Stromal cell of bone marrow (primary cell): ENCODE data around the gene CNNM1.
A peak's percentile ranks its signal among the peaks of the same experiment; 100 is the strongest.

Experiments used
- DNase-seq: peaks from one replicate; pipeline ENCODE4 v3.0.0-alpha.2; 2012; ENCODE audit warnings: low read depth

The CNNM1 gene

DNA sequence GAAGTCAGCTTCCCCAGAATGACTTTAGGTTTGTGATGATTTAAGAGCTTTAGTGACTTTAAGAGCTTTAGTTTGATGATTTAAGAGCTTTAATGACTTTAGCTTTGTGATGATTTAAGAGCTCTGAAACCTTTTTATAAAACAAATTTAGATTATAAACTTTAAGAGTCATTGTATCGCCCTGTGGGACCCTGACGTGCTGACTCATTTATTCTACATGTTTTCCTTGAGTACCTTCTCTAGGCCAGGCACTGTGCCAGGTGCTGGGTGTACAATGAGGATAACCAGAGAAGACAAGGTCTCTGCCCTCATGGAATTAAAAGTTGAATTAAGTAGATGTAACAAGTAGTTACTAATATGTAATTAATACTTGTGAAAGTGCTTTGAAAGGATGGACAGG, 45.4 kb downstream of the CNNM1 start:
- no peak for DNase-seq

DNA sequence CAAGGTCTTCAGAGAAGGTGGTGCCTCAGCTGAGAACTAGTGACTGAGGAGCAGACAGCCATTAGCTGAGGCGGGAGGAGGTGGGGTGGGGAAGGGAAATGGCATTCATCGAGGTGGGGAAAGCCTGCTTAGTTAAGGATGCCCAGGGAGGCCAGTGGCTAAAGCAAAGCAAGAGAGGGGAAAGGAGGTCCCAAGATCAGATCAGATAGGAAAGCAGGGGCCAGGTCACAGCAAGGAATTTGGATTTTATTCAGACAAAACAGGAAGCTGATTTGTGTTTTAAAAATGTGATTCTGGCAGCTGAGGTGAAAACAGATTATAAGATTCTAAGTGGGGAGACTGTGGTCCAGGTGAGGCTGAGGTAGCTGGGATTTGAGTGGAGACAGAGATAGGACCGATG, 45.8 kb downstream of the CNNM1 start:
- no peak for DNase-seq

DNA sequence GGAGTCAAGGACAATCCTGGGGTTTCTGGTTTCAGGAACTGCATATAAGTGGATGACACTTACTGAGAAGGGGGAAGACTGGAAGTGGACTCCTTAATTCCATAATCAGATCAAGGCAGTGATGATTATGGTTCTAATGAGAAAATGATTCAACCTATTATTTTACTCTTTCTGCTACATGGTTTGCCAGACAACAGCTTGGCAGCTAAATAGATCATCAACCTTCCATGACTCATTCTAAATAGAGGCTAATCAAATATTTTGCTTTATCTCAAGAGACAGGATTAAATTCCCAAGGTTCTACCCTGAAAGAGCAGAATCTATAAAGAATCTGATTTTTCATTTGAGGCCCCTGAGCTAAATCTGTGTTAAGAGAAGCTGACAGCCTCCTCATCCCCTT, 46.3 kb downstream of the CNNM1 start:
- no peak for DNase-seq

DNA sequence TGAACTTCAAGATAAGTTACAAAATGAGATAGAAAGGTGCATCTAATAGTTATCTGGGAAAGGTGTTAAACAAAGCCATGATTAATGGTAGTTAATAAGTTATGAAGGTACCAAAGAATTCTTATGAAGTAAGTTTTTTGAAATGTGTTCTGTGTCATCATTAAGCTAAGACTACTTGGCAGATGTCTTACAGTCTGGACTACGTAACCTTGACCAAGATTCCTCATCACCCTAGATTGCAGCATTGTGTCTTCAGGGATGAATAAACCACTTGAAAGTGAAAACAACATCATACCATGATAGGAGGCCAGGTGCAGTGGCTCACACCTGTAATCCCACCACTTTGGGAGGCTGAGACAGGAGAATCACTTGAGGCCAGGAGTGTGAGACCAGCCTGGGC, 53.0 kb downstream of the CNNM1 start:
- DNase-seq = no peak

DNA sequence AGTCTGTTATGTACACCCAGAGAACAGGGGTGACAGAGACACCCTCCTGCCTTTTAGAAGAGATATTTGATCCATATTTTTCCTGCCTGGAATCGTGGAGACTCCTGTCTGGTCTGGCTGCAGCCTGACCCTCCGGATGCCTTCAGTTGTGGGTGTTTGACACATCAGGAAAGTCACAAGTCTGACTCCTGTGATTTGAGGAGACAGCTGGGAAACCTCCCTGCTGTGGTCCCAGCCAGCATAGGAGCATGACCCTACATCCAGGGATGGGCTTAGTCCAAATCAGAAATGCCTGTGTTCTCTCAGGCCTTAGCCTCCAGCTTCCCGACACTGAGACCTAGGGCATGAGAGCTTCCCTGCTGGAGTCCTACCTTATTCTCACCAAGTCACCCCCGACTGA, 57.9 kb downstream of the CNNM1 start:
- no peak for DNase-seq

DNA sequence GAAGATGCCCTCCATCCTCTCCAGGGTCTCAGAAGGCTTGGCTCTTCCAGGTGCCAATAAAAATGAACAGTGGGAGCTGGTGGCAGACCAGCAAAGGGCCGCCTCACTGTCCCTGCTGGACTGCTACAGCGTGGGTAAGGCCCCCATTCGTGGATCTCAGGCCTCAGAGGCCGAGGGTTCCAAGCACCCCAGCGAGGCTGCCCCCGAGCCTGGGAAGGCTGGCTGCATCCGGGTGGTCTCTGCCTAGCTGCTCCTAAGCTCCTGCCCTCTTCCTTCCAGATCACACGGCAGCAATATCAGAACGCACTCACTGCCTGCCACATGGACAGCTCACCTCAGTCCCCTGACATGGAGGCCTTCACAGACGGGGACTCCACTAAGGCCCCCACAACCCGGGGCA, 58.4 kb downstream of the CNNM1 start:
- DNase-seq = no peak

DNA sequence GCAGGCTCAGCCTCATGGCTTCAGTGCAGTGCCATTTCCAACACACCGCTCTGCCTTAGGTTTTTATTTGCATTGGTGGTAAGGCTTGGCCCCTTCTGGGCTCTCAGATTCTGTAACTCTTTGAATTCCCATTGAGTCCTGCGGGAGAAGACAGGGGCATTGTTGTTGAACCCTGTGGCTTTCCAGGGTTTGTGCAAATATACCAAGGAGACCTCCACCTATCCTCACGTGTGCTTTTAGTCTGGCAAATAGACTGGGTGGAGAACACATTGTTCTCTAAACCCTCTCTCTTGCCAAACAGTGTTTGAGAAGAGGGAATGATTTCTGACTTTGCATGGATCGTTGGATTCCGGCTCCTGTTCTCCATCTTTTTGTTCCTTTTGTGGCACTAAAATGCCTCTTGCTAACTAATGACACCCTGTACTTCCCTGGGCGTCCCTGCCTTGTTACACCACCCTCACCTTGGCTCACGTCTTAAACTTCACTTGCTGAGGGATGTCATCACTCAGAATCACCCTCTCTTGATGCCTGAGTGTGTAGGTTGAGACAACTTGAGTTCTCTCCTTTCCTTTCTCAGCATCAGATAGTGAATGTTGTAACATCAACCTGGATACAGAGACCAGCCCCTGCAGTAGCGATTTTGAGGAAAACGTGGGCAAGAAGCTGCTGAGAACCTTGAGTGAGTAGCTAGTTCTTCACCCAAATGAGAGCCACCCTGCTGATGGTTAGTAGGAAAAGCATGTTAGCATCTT, 60.7 kb downstream of the CNNM1 start:
- no peak for DNase-seq

DNA sequence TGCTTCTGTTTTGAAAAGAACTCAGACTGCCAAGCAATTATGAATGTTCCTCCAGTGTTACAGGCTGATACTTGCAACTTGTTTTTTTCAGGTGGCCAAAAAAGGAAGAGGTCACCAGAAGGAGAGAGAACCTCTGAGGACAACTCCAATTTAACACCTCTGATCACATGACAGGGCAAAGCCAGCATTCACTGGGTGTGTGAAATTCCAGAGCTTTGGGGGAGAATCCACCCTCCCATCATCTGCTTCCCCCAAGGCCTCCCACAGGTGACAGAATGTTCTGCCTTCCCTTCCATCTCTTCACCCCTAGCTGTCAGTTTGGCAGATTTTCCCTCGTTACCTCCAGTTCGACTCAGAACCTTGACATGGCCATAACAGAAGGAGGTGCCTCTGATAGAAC, 62.2 kb downstream of the CNNM1 start:
- no peak for DNase-seq

DNA sequence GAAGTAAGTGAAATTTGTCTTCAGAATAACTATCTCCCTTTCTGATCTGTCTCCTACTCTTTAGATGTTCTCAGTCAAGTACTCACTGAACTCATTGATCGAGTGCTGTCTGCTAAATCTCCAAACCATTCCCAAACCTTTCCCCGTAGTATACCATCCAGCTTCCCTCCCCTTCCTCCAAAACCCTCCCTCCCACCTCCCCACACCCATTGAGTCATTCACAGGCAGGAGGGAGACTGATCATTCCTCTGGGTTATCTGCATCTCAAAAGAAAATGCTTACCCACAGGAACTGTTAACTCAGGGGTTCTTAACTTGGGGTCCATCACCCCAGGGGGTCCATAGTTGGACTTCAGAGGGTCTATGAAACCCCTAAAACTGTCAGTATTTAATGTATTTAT, 63.9 kb downstream of the CNNM1 start:
- no peak for DNase-seq

DNA sequence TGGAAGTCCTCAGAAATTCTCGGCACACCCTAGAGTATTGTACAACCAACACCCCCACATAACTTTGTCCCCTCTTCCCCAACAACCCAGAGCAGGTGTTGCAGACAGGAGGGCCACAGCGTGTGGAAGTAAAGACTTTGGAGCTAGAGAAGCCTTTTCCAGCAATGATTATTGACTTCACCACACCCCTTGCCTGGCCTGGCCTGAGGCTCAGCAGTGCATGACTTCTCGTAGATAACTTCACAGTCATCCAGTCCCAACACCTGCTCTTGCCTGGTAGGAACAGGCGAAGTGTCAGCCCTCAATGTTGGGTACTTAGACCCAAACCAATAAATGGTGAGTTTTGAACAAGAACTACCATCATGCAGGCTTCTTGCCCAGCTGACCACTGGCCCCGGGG, 64.5 kb downstream of the CNNM1 start:
- DNase-seq = no peak

DNA sequence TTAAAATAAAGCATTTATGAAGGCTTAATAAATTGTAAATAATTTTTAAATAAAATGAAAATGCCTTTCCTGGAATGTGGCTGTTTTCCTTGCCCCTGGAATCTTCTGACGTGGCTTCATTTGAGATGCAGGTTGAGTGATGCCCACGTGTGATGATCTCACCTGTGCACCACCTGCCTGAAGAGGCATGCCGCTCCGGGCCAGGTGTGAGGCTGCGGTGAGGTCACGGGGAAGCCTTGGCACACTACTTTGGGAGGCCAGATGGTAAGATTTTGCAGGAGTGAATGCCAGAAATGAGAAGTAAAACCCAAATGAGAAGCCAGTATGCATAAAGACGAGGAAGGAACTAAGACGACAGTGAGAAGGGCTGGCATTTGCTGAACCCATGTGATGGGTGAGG, 65.1 kb downstream of the CNNM1 start:
- DNase-seq = no peak

DNA sequence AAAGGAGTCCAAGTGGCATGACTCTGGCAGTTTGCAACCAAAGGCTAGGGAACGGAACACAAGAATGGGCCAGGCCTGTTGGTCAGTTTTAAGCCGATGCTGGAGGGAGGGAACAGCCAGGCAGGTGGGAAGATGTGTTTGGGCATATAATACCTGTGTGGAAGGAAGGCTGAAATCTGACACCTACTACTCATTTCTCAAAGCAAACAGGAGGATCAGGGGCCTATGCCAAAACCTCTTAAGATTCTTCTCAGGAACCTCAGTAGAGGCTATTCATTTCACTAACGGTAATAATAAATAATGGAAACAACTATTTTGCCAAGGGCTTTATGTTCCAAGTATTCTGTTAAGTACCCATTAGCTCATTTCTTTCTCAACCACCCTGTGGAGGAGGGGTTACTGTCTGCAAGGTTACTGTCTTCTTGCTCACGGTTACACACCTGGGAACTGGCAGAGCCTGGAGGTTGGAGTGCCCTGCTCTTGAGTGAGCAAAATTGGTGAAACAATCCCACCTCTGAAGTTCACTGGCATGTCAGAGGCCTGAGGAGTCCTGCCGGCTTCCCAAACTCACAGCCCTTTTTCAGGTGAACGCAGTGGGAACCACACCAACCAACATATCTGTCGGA, 65.7 kb downstream of the CNNM1 start:
- no peak for DNase-seq

DNA sequence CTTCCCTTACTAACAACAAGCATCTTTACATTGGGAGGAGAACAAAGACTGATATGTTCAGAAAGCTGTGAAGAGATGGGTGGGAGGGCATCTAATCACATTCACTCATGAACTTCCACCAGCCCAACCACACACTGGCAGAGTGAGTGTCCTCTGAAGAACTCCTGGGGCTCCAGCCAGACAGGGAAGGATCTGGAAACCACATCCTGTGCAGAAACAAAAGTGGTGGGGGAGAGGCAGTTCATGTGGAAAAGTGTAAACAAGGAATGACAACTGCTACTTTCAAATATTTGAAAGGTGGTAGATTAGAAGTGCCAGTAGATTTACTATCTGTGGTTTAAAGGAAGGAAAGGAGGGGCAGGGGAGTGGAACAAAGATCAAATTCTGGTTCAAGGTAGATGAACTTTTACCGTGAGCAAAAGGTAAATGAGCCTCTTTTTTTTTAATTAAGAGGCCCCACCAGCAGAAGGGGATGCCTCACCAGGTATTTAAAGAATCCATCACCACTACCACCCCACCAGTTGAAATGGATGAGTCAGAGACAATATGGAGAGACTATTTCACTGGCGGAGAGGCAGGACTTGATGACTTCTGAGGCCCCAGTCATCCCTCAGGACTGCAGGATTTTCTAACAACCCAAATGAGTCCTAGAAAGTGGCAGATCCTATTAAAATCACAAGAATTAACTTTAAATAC, 66.7 kb downstream of the CNNM1 start:
- DNase-seq = peak; percentile 36

DNA sequence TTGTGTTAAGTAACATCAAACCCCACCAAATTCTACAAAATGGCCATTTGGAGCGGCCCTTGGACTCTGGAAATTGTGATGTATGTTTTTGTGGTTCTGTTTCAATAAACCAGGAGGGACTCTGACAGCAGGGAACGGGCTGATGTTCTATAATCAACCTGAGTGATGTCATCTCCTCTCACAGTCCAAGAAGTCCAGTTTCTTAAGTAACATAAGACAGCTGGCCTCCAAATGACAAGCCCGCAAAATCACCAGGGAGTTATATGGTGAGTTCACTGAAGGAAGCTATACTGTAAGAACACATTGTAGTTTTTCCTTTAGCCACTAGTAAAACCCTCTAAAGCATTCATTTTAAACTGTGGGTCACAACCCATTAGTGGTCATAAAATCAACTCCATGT, 67.3 kb downstream of the CNNM1 start:
- no peak for DNase-seq

DNA sequence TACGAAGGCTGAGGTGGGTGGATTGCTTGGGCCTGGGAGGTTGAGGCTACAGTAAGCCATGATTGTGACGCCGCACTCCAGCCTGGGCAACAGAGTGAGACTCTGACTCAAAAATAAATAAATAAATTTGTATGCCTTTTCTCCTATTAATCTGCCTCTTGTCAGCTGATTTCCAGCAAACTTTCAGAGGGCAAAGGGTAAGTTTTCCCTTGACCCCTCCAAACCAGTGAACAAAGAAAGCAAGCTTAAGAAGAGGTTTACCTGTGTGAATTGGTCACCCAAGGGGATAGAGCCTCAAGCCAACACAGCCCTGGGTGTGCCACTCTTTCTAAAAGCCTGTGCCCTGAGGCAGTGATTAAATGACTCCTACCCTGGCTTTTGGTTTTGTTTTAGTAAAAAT, 70.5 kb downstream of the CNNM1 start:
- DNase-seq = no peak

DNA sequence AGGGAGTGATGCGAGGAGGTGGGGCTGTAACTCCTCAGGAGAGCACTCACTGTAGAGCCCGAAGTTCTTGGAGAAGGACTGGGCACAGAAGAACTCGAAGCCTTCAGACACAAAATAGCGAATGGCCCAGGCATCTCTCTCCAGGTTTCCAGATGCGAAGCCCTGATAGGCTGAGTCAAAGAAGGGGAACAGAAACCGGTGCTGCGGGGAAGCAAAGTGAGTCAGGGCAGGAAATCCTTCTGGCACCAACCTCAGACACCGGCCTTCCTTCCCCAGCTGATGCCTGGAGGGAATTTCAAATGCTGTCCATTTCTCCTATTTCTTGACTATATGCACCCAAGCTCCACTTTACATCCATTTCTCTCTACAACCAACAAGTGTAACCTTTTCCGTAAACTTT, 74.5 kb downstream of the CNNM1 start:
- DNase-seq = no peak

DNA sequence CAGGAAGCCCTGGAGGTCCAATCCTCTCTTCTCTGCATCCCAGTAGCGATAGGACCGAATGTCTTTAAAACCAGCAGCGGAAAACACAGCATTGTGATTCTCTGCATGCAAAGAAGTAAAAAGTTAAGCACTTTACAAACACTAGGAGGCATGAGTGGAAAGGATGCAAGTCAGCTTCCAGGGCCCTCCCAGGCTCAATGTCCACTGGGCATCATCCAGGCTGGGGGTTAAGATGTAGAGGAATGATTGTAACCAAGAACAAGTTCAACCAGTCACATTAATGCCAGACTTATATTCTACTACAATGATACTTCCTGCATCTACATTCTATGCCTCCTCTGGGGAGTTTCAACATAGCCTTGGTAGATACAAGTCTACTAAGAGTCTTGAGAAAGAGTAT, 77.0 kb downstream of the CNNM1 start:
- no peak for DNase-seq

DNA sequence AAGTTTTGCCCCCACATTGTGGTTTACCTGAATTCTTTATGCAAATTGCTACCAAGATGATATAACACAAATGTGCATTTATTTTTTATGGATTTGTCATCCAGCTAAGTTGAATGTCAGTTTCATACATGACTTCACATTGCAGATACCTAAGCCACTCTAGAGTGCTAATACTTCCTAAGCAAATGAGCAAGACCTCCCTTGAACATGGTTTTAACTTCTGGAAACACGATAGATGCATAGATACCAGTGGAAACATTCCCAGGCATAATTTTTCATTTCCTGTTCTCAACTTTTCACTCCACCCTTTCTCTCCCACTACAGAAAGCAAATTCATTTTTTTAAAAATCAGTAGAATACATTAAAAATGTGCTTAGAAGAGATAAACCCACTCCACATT, 81.0 kb downstream of the CNNM1 start:
- no peak for DNase-seq

DNA sequence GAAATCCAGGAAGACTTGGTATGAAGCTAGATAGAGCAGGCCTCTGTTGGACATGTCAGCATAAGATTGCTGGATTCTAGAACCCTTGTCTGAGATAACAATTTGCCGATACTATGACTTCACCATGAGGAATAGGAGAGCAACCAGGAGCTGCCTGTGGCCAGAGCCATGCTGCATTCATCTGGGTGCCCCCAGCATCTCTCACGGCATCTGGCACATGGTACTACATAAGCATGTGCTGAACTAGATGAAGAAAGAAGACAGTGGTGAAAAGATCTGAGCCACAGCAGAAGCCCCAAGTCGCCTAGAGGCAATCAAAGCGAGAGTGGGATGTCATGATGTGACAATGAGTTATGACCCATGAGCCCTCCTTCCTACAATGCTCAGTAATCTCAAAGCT, 81.7 kb downstream of the CNNM1 start:
- DNase-seq = no peak

DNA sequence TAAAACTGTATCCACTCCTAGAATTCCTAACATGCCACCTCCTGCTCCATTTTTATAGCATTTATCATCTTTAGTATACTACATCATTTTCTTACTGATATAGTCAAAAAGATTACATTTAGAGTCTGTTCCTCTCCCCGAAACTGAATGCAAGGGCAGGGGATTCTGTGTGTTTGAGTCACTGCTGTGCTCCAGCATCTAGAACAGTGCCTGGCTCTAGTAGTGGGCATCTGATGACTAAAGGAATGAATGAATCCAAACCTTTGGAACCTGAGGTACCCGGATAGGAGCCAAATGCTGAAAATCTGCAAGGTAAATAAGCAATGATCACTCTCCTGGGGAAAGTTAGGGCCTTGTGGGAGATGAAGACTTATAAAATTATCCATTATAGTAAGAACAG, 82.4 kb downstream of the CNNM1 start:
- no peak for DNase-seq

DNA sequence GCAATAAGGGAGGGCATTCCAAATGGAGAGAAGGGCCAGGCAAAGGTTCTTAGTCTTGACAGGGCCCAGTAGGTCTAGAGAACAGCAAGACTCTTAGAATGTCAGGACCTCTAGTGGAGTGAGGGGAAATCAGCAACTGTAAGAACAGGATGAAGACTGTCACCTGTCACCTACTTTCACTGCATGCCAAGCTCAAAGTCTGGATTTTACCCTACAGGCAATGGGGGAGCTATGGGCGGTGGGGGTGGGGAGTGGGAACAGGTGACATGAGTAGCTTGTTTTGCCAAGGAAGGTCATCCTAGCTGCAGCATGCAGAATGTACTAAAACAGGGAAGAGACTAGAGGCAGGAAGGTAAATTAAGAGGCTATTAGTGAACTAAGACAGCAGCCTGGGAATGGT, 82.9 kb downstream of the CNNM1 start:
- DNase-seq = no peak

DNA sequence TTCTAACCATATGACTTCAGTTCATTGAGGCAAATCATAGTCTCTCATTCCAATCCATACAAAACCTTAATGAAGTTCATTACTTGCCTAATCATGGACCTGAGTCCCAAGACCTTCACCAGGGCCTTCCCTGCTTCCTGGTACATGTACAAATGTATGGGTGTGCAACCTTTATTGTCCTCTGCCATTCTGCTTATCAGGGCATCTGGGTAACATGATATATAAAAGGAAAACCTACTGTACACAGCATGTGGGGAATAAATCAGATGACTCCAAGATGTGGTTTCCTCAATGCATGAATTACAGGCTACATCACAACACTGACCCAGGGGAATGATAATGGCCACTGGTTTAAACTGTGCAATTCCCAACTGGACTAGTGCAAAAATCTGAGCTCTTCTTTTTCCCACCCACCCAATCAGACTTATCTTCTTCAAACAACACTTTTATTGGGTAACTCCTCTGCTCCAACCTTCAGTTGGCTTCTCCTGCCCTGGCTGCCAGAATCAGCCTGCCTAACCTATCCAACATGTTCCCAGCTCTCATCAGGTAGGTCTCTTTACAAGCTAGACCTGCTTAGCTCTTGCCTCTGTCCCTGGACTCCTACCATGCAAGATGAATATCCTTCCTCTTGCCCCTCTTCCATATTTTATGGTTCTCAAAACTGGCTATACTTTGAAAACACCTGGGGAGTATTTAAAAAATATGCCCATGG, 89.9 kb downstream of the CNNM1 start:
- no peak for DNase-seq

DNA sequence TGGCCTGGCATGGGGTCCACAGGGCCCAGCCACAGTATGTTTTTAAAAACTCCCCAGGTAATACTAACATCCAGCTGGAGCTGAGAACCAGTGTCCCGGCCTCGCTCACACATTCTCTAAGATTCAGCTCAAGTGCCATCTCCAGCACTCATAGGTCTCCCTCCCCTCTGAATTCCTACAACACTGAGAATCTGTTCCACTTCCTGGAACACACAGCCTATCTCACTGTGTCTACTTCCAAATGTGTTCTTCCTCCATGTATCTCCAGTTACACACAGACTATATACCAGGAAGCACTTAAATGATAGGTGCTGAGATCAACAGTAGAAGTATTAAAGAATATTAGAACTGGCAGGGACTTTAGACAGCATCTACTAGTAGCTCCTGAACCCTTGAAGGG, 90.5 kb downstream of the CNNM1 start:
- no peak for DNase-seq
